IPS-15b (cell line): Measurements from ENCODE around the gene GRM2.

Experiments
- H3K27me3 ChIP-seq: one replicate; pipeline ENCODE4 v1.6.1; 2013; ENCODE audit warnings: low read length; ENCODE audit not compliant: control insufficient read depth, insufficient read depth
- H3K36me3 ChIP-seq: one replicate; pipeline ENCODE4 v1.6.1; 2013; ENCODE audit warnings: low read length; ENCODE audit not compliant: control insufficient read depth, insufficient read depth
- H3K4me1 ChIP-seq: one replicate; pipeline ENCODE4 v1.6.1; 2013; ENCODE audit warnings: mild to moderate bottlenecking, low read length; ENCODE audit not compliant: control insufficient read depth, insufficient read depth
- H3K4me3 ChIP-seq: one replicate; pipeline ENCODE4 v1.5.1; 2013; ENCODE audit warnings: low read depth, low read length
- H3K9ac ChIP-seq: one replicate; pipeline ENCODE4 v1.6.1; 2013; ENCODE audit warnings: low read depth, mild to moderate bottlenecking, low read length
- H3K9me3 ChIP-seq: one replicate; pipeline ENCODE4 v1.6.1; 2013; ENCODE audit warnings: mild to moderate bottlenecking, low read length; ENCODE audit not compliant: control insufficient read depth, insufficient read depth

GRM2 gene

GRCh38 chr3:51719410-51720025 lies 12.7 kb downstream of the GRM2 start:
- H3K4me3 ChIP-seq = no peak overlapping the region
- H3K36me3 ChIP-seq = no peaks in the 10 kb centered on the region
- no peak overlapping the region for H3K9ac ChIP-seq
- no peaks in the 10 kb centered on the region for H3K4me1 ChIP-seq
- no peaks in the 10 kb centered on the region for H3K9me3 ChIP-seq
- no peaks in the 10 kb centered on the region for H3K27me3 ChIP-seq

GRCh38 chr3:51720292-51721061 lies 13.6 kb downstream of the GRM2 start:
- Histone ChIP-seq H3K27me3 (no peaks in the 10 kb centered on the region), H3K9ac (no peak overlapping the region), H3K4me3 (no peak overlapping the region), H3K9me3 (no peaks in the 10 kb centered on the region), H3K36me3 (no peaks in the 10 kb centered on the region), H3K4me1 (no peaks in the 10 kb centered on the region)

GRCh38 chr3:51721062-51721745 lies 14.3 kb downstream of the GRM2 start:
- Histone ChIP-seq H3K27me3 (no peaks in the 10 kb centered on the region), H3K9me3 (no peaks in the 10 kb centered on the region)

GRCh38 chr3:51722362-51722761 lies 15.5 kb downstream of the GRM2 start:
- no peaks in the 10 kb centered on the region for H3K9me3 ChIP-seq
- no peak overlapping the region for H3K9ac ChIP-seq
- H3K4me1 ChIP-seq = no peaks in the 10 kb centered on the region
- H3K27me3 ChIP-seq = no peaks in the 10 kb centered on the region
- no peaks in the 10 kb centered on the region for H3K36me3 ChIP-seq
- H3K4me3 ChIP-seq = no peak overlapping the region

More at GRCh38 chr3:51721062-51721745, 14.3 kb downstream of the GRM2 start:
- Histone ChIP-seq H3K36me3 (no peaks in the 10 kb centered on the region), H3K4me3 (no peak overlapping the region), H3K9ac (no peak overlapping the region), H3K4me1 (no peaks in the 10 kb centered on the region)

GRCh38 chr3:51727500-51727899 lies 20.6 kb downstream of the GRM2 start:
- no peak overlapping the region for H3K9ac ChIP-seq
- no peak overlapping the region for H3K4me3 ChIP-seq
- H3K36me3 ChIP-seq = no peaks in the 10 kb centered on the region
- H3K4me1 ChIP-seq = no peaks in the 10 kb centered on the region
- no peaks in the 10 kb centered on the region for H3K27me3 ChIP-seq
- no peaks in the 10 kb centered on the region for H3K9me3 ChIP-seq

- Histone ChIP-seq H3K9me3 (no peaks in the 10 kb centered on the region), H3K9ac (no peak overlapping the region), H3K4me3 (no peak overlapping the region), H3K27me3 (no peaks in the 10 kb centered on the region), H3K36me3 (no peaks in the 10 kb centered on the region), H3K4me1 (no peaks in the 10 kb centered on the region)
These were observed 22.3 kb downstream of the GRM2 start for GRCh38 chr3:51729042-51729633.

GRCh38 chr3:51733859-51734571 lies 27.1 kb downstream of the GRM2 start:
- no peaks in the 10 kb centered on the region for H3K27me3 ChIP-seq
- H3K4me1 ChIP-seq = peaks cover 9% of the 10 kb centered on the region
- no peaks in the 10 kb centered on the region for H3K36me3 ChIP-seq
- H3K9ac ChIP-seq = no peak overlapping the region
- H3K9me3 ChIP-seq = no peaks in the 10 kb centered on the region
- no peak overlapping the region for H3K4me3 ChIP-seq

- no peaks in the 10 kb centered on the region for H3K36me3 ChIP-seq
- H3K4me1 ChIP-seq = peaks cover 11% of the 10 kb centered on the region
- no peaks in the 10 kb centered on the region for H3K9me3 ChIP-seq
- no peak overlapping the region for H3K4me3 ChIP-seq
- no peaks in the 10 kb centered on the region for H3K27me3 ChIP-seq
- H3K9ac ChIP-seq = no peak overlapping the region
These were observed 27.7 kb downstream of the GRM2 start for GRCh38 chr3:51734572-51734907.

GRCh38 chr3:51735039-51735438 lies 28.2 kb downstream of the GRM2 start:
- H3K36me3 ChIP-seq = no peaks in the 10 kb centered on the region
- peaks cover 11% of the 10 kb centered on the region for H3K4me1 ChIP-seq
- no peak overlapping the region for H3K9ac ChIP-seq
- no peaks in the 10 kb centered on the region for H3K27me3 ChIP-seq
- no peak overlapping the region for H3K4me3 ChIP-seq
- no peaks in the 10 kb centered on the region for H3K9me3 ChIP-seq

- Histone ChIP-seq H3K27me3 (no peaks in the 10 kb centered on the region), H3K36me3 (no peaks in the 10 kb centered on the region), H3K9ac (no peak overlapping the region), H3K9me3 (no peaks in the 10 kb centered on the region), H3K4me3 (no peak overlapping the region), H3K4me1 (peaks cover 11% of the 10 kb centered on the region)
These were observed 29.1 kb downstream of the GRM2 start for GRCh38 chr3:51735950-51736349.

GRCh38 chr3:51739110-51739509 lies 32.2 kb downstream of the GRM2 start:
- no peak overlapping the region for H3K4me3 ChIP-seq

More at GRCh38 chr3:51739110-51739509, 32.2 kb downstream of the GRM2 start:
- H3K9me3 ChIP-seq = no peaks in the 10 kb centered on the region
- no peak overlapping the region for H3K9ac ChIP-seq
- peaks cover 11% of the 10 kb centered on the region for H3K4me1 ChIP-seq
- no peaks in the 10 kb centered on the region for H3K27me3 ChIP-seq
- H3K36me3 ChIP-seq = no peaks in the 10 kb centered on the region
